ENCODE data around the gene ZNF70. TPM values are rescaled to one million over a fixed set of nuclear protein-coding genes. Genes with fewer than 3 reads are reported as not detected.

ZNF70 gene
- total RNA-seq, 1 donor, result 5.9 TPM

DNA sequence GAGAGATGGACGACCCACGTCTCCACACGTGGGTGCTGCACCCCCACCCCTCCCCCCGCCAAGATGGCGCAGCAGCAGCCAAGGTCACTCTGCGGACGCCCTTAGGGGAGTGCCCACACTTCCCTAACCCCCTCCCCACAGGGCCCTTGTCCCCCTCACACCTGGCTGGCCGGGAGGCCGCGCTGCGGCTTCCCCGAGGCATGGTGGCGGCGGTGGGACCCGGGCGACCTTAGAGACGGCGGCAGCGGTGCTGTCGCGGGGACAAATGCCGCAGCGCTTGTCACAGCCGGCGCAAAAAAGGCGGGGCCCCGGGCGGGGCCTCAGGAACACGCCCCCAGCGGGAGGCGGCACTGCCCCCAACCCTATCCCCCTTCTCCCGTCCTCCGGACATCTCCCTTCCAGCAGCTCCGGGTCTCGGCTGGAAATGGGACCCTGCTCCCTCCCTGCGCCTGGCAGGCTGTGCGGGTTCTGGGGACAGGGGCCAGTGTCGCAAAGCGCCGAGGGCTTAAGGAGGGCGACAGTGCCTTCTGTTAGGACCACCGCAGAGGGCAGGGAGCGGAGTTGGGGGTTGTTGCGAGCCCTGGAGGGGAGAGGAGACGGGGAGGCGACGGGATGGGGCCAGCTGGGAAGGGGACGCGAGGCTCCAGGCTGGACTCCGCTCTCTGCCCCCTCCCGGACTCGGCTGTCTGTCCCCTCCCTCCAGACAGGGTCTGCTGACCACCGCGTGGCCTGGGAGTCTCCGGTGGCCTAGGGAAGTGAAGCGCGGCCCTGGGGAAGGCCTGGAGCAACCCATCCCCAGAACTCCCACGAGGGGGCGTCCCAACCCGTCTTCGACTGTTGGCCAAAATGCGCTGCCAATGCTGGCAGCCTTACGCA, 17.0 kb upstream of the ZNF70 start, which contains the start of gene CHCHD10:
Gene CHCHD10 (minus strand): TSS at position 300 of the 876 bp plus-strand sequence. CDS start 98 bp downstream, at position 202.
- TF ChIP-seq, protein P1, sequence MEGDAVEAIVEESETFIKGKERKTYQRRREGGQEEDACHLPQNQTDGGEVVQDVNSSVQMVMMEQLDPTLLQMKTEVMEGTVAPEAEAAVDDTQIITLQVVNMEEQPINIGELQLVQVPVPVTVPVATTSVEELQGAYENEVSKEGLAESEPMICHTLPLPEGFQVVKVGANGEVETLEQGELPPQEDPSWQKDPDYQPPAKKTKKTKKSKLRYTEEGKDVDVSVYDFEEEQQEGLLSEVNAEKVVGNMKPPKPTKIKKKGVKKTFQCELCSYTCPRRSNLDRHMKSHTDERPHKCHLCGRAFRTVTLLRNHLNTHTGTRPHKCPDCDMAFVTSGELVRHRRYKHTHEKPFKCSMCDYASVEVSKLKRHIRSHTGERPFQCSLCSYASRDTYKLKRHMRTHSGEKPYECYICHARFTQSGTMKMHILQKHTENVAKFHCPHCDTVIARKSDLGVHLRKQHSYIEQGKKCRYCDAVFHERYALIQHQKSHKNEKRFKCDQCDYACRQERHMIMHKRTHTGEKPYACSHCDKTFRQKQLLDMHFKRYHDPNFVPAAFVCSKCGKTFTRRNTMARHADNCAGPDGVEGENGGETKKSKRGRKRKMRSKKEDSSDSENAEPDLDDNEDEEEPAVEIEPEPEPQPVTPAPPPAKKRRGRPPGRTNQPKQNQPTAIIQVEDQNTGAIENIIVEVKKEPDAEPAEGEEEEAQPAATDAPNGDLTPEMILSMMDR (IDR thresholded peaks at IDR 0.05; ENCODE audit: insufficient read depth, low read length), result peak; percentile 80
- DNase-seq (ENCODE audit: low read depth), result peak; percentile 64
- H3K4me3 ChIP-seq (ENCODE audit: low read depth, low read length), result peak within 1 kb of the TSS; percentile 53

DNA sequence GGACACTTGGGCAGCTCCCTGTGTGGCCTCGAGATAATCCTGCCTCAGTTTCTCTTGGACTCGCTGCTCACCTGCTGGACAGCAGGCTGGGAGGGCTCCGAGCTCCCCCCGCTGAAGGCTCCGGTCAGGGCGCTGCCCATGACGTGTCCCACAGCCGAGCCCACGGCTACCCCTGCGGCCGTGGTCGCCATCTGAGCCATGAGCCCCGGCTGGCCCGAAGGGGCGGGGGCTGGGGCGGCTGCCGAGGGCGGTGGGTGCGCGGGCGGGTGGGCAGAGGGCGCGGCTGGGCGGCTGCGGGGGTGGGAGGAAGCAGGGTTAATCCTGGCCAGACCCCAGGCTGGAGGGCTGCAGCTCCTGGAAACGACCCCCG, 16.4 kb upstream of the ZNF70 start:
- no peak for DNase-seq (ENCODE audit: low read depth)
- TF ChIP-seq, protein P1 (IDR thresholded peaks at IDR 0.05; ENCODE audit: insufficient read depth, low read length), result no peak
- H3K4me3 ChIP-seq (ENCODE audit: low read depth, low read length), result peak overlapping the region; percentile 53

GRCh38 chr22:23764899-23765881, 14.3 kb upstream of the ZNF70 start:
- TF ChIP-seq, protein P1 (IDR thresholded peaks at IDR 0.05; ENCODE audit: insufficient read depth, low read length), result no peak
- no peak for DNase-seq (ENCODE audit: low read depth)
- no peak overlapping the region for H3K4me3 ChIP-seq (ENCODE audit: low read depth, low read length)

DNA sequence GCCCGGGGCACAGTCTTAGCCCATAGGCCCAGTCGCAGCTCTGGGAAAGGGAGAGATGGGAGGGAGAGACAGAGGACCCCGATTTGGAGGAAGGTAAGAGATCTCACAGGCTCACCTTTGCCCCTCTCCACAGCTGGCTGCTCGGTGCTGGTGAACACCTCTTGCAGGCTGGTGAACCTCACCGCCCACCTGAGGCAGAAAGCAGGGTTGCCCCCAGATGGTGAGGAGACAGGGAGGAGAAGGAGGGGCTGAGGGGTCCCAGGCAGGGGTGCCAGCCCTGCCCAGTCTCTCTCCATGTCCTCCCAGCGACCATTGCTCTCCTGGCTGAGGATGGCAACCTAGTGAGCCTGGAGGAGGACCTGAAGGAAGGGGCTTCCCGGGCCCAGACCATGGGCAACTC, 13.0 kb upstream of the ZNF70 start:
- no peak for DNase-seq (ENCODE audit: low read depth)
- H3K4me3 ChIP-seq (ENCODE audit: low read depth, low read length), result no peak overlapping the region
- TF ChIP-seq, protein P1 (IDR thresholded peaks at IDR 0.05; ENCODE audit: insufficient read depth, low read length), result no peak

DNA sequence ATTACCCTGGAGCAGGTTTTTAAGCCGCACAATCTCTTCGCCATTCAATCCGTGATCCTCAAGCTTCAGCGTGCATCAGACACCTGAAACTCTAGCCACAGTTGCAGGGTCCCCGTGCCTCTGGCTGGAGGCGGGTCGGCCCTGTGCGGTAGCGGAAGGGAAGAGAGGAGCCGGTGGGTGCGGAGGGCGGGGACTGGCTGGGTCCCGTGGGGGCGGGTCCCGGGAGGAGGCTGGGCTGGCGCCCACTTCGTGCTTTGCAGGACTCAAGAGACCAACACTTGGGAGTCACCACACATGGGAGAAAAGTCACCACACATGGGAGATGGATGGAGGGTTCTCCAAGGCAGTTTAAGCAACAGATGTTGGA, 12.7 kb upstream of the ZNF70 start:
- TF ChIP-seq, protein P1 (IDR thresholded peaks at IDR 0.05; ENCODE audit: insufficient read depth, low read length), result no peak
- no peak overlapping the region for H3K4me3 ChIP-seq (ENCODE audit: low read depth, low read length)
- DNase-seq (ENCODE audit: low read depth), result no peak

DNA sequence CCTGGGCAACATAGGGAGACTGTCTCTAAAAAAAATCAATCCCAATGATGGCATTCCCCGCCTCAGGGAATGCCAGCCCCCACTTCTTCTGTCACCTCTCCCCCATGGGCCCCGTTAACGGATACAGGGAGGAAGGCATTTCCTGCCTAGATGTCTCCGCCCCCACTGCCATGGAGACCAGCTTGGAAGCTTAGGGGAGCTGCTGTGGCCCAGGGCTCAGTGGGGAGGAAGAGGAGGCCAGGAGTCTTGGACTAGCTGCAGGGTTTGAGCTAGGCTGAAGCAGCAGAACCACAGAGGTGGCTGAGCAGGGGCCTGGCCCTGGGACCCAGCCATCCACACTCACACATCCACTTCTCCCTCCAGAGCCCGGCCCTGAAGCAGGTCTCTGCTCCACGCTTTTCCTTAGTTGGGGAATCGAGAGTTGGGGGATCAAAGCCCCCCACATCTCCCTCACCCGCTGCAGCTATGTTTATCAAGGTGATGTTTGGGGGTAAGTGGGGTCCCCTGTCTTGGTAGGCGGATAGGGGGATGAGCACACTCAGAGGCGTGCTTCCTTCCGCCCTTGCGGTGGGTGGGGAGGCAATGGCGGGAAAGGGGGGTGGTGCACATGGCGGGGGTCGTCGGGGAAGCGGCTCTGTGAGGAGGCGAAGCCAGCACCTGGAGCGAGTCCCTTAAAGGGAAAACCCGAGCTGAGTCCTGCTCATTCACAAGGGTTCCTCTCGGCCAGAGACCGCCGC, 12.1 kb upstream of the ZNF70 start, which contains the start of gene C22orf15:
Gene C22orf15 (plus strand): TSS at position 149 of the 737 bp plus-strand sequence. CDS start 317 bp downstream, at position 466.
- TF ChIP-seq, protein P1 (IDR thresholded peaks at IDR 0.05; ENCODE audit: insufficient read depth, low read length), result no peak
- no peak within 1 kb of the TSS for H3K4me3 ChIP-seq (ENCODE audit: low read depth, low read length)
- peak; percentile 16 for DNase-seq (ENCODE audit: low read depth)

All from fibroblast of the aortic adventitia (primary cell).